Right renal pelvis (tissue), 4 donors: ENCODE measurements around the gene C8B. TPM values are rescaled to one million over a fixed set of nuclear protein-coding genes. Genes with fewer than 3 reads are reported as not detected.

Experiments
- DNase-seq, 4 donors: peaks; one replicate each; pipeline ENCODE4 v3.0.0-alpha.2; 2013; ENCODE audit warnings: low read depth in 4 of 4, low spot score in 3 of 4, missing footprints in 1 of 4
- polyA plus RNA-seq, 4 donors: library from polyadenylated mRNA; unstranded; fragments of 120-200 nt; gene quantifications; one replicate each; pipeline ENCODE4 v1.2.1, GENCODE V29; 2013; ENCODE audit not compliant: insufficient read length in 4 of 4

The C8B gene
- polyA plus RNA-seq, 4 donors: 0.03 TPM; not detected in 3

GRCh38 chr1:56973923-56974742 lies 8.3 kb upstream of the C8B start:
- no peak for DNase-seq

- no peak for DNase-seq
Measured at GRCh38 chr1:56972976-56973375, 7.2 kb upstream of the C8B start.

GRCh38 chr1:56970280-56970679 lies 4.5 kb upstream of the C8B start:
- no peak for DNase-seq

GRCh38 chr1:56968878-56969495 lies 3.2 kb upstream of the C8B start:
- no peak for DNase-seq

GRCh38 chr1:56967900-56968832 lies 2.4 kb upstream of the C8B start:
- DNase-seq: no peak

- no peak for DNase-seq
Measured at GRCh38 chr1:56967355-56967754, 1.5 kb upstream of the C8B start.

GRCh38 chr1:56966698-56966999 lies 834 bp upstream of the C8B start:
- no peak for DNase-seq

GRCh38 chr1:56965191-56965590 lies 624 bp downstream of the C8B start:
- DNase-seq: no peak

GRCh38 chr1:56964349-56965017 lies 1.3 kb downstream of the C8B start:
- DNase-seq: no peak

GRCh38 chr1:56963667-56964066 lies 2.1 kb downstream of the C8B start:
- DNase-seq: no peak

GRCh38 chr1:56961426-56961825 lies 4.4 kb downstream of the C8B start:
- no peak for DNase-seq

- DNase-seq: no peak
Measured at GRCh38 chr1:56958526-56958925, 7.3 kb downstream of the C8B start.

GRCh38 chr1:56957931-56958330 lies 7.9 kb downstream of the C8B start:
- no peak for DNase-seq

- DNase-seq: no peak
Measured at GRCh38 chr1:56954664-56955063, 11.2 kb downstream of the C8B start.

- no peak for DNase-seq
Measured at GRCh38 chr1:56953386-56953785, 12.4 kb downstream of the C8B start.

GRCh38 chr1:56952501-56952900 lies 13.3 kb downstream of the C8B start:
- DNase-seq: no peak

- DNase-seq: no peak
Measured at GRCh38 chr1:56948403-56949023, 17.3 kb downstream of the C8B start.

GRCh38 chr1:56940039-56940438 lies 25.8 kb downstream of the C8B start:
- DNase-seq: no peak

- no peak for DNase-seq
Measured at GRCh38 chr1:56939209-56939608, 26.6 kb downstream of the C8B start.

GRCh38 chr1:56938646-56939045 lies 27.2 kb downstream of the C8B start:
- no peak for DNase-seq
